ENCODE data around the gene SRRM1. TPM values are rescaled to one million over a fixed set of nuclear protein-coding genes. Genes with fewer than 3 reads are reported as not detected.

Gene SRRM1
- total RNA-seq, 1 donor from 2014 or later = 93.0 TPM

DNA sequence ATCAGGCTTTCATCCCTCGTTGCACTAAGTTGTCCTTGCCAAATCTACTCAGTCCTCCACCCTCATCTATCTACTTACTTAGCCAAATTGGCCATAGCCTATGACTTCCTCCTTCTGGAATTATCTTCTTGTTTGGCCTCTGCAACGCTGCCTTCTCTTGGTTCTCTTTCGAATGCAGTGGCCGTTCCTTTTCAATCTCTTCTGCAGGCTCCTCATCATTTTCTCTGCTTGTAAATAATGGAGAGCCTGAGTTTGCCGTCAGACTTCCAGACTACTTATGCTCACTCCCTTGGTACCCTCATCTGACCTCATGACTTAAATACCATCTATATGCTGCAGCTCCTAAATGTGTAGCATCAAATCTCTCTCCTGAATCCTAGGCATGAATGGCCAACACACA lies 22.4 kb upstream of the SRRM1 start:
- Mint-ChIP-seq H3K27me3 (ENCODE audit: low read depth) (peaks cover 14% of the 10 kb centered on the region), H3K4me3 (ENCODE audit: unreplicated experiment) (no peak overlapping the region), H3K9me3 (ENCODE audit: low read depth) (peaks cover 2% of the 10 kb centered on the region), H3K27ac (ENCODE audit: unreplicated experiment) (no peak overlapping the region), H3K36me3 (ENCODE audit: low read depth) (peaks cover 4% of the 10 kb centered on the region), H3K4me1 (ENCODE audit: low read depth) (peaks cover 14% of the 10 kb centered on the region)
- no peak for DNase-seq (ENCODE audit: low spot score)
- TF ChIP-seq, protein P1, sequence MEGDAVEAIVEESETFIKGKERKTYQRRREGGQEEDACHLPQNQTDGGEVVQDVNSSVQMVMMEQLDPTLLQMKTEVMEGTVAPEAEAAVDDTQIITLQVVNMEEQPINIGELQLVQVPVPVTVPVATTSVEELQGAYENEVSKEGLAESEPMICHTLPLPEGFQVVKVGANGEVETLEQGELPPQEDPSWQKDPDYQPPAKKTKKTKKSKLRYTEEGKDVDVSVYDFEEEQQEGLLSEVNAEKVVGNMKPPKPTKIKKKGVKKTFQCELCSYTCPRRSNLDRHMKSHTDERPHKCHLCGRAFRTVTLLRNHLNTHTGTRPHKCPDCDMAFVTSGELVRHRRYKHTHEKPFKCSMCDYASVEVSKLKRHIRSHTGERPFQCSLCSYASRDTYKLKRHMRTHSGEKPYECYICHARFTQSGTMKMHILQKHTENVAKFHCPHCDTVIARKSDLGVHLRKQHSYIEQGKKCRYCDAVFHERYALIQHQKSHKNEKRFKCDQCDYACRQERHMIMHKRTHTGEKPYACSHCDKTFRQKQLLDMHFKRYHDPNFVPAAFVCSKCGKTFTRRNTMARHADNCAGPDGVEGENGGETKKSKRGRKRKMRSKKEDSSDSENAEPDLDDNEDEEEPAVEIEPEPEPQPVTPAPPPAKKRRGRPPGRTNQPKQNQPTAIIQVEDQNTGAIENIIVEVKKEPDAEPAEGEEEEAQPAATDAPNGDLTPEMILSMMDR (IDR thresholded peaks at IDR 0.05) = no peak

DNA sequence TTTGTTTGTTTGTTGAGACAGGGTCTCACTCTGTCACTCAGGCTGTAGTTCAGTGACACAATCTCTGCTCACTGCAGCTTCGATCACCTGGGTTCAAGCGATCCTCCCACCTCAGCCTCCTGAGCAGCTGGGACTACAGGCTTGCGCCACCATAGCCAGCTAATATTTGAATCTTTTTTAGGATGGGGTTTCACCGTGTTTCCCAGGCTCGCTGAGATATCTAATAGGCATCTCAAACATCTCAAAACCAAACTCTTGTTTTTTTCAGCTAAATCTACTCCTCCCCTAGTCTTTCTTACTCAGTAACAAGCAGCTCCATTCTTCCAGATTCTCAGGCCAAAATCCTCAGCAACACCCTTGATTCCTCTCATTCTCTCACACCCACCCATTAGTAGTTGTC lies 22.0 kb upstream of the SRRM1 start:
- peaks cover 11% of the 10 kb centered on the region for H3K27me3 Mint-ChIP-seq (ENCODE audit: low read depth)
- peaks cover 4% of the 10 kb centered on the region for H3K36me3 Mint-ChIP-seq (ENCODE audit: low read depth)
- TF ChIP-seq, protein P1 (IDR thresholded peaks at IDR 0.05) = no peak
- peaks cover 2% of the 10 kb centered on the region for H3K9me3 Mint-ChIP-seq (ENCODE audit: low read depth)
- peaks cover 14% of the 10 kb centered on the region for H3K4me1 Mint-ChIP-seq (ENCODE audit: low read depth)
- no peak overlapping the region for H3K4me3 Mint-ChIP-seq (ENCODE audit: unreplicated experiment)
- H3K27ac Mint-ChIP-seq (ENCODE audit: unreplicated experiment) = peak overlapping the region; percentile 5
- no peak for DNase-seq (ENCODE audit: low spot score)

DNA sequence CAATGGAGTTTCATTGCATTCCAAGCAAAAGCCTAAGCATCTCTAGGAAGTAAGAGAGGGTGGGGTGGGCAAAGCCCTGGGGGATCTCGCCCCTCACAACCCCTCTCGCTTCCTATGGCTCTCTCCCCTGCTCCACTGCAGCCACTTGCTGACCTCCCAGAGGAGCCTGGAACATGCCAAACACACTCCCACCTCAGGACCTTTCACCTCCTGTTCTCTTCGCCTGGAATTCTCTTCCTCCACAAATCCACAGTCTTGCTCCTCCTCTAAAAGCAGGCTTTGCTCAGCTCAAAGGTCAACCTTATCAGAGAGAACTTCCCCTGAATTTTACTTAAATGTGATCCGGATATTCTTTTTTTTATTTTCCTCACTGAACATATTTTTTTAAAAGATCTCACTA lies 20.9 kb upstream of the SRRM1 start:
- DNase-seq (ENCODE audit: low spot score) = no peak
- peaks cover 2% of the 10 kb centered on the region for H3K9me3 Mint-ChIP-seq (ENCODE audit: low read depth)
- peaks cover 2% of the 10 kb centered on the region for H3K36me3 Mint-ChIP-seq (ENCODE audit: low read depth)
- H3K27me3 Mint-ChIP-seq (ENCODE audit: low read depth) = peaks cover 8% of the 10 kb centered on the region
- H3K4me3 Mint-ChIP-seq (ENCODE audit: unreplicated experiment) = no peak overlapping the region
- no peak overlapping the region for H3K27ac Mint-ChIP-seq (ENCODE audit: unreplicated experiment)
- H3K4me1 Mint-ChIP-seq (ENCODE audit: low read depth) = peaks cover 14% of the 10 kb centered on the region
- TF ChIP-seq, protein P1 (IDR thresholded peaks at IDR 0.05) = no peak

DNA sequence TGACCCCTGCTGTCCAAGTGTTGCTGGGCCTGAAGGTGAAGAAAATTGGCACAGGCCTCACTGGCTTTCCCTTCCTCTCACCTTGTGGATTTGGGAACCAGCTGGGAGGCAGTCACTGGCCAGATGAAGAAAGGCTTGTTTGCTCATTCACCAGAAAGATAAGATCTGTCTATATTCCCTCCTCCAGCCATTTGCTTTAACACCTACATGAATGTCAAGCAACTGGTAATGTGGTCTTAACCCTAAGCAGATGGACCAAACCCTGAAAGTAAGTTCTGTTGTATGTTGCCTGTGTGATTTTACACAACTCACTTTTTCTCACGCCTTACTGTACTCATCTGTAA lies 10.3 kb upstream of the SRRM1 start:
- no peaks in the 10 kb centered on the region for H3K9me3 Mint-ChIP-seq (ENCODE audit: low read depth)
- H3K4me3 Mint-ChIP-seq (ENCODE audit: unreplicated experiment) = no peak overlapping the region
- H3K36me3 Mint-ChIP-seq (ENCODE audit: low read depth) = no peaks in the 10 kb centered on the region
- H3K27ac Mint-ChIP-seq (ENCODE audit: unreplicated experiment) = no peak overlapping the region
- no peak for DNase-seq (ENCODE audit: low spot score)
- H3K4me1 Mint-ChIP-seq (ENCODE audit: low read depth) = peaks cover 3% of the 10 kb centered on the region
- TF ChIP-seq, protein P1 (IDR thresholded peaks at IDR 0.05) = no peak
- peaks cover 7% of the 10 kb centered on the region for H3K27me3 Mint-ChIP-seq (ENCODE audit: low read depth)

DNA sequence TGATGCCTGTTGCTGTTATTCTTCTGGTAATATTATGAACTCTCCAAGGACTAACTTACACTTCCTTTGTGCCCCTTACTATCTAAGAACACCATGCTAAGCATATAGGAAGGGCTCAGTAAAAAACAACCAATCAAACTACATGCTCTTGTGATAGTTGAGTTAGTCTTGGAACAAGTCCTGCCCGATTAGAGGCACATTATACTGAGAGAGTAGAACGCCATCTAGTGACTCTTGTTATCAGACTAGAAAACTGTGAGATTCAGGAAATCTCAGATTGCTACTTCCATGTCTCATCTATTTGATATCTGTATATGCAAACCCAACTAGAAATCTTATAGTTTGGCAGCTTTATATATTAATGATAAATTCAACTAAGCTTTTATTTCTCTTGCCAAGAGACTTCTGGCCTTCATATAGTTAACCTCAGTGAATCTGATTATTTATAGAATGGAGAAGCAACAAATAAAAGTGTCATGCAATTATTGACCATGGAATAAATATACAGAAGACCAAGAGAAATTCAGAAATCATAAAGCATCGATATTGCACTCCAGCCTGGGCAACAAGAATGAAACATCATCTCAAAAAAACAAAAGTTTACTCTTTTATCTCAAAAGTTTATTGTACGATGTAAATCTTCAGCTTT lies 7.8 kb upstream of the SRRM1 start:
- TF ChIP-seq, protein P1 (IDR thresholded peaks at IDR 0.05) = peak; percentile 89
- no peak for DNase-seq (ENCODE audit: low spot score)
- peaks cover 7% of the 10 kb centered on the region for H3K27me3 Mint-ChIP-seq (ENCODE audit: low read depth)

More for the DNA sequence above, 7.8 kb upstream of the SRRM1 start:
- Mint-ChIP-seq H3K9me3 (ENCODE audit: low read depth) (no peaks in the 10 kb centered on the region), H3K4me3 (ENCODE audit: unreplicated experiment) (no peak overlapping the region), H3K36me3 (ENCODE audit: low read depth) (no peaks in the 10 kb centered on the region), H3K27ac (ENCODE audit: unreplicated experiment) (no peak overlapping the region), H3K4me1 (ENCODE audit: low read depth) (peaks cover 3% of the 10 kb centered on the region)

Measured in chondrocyte (in vitro differentiated cells).